H1 (cell line): ENCODE measurements around the gene MAGI3.

ENCODE experiments used
- ATF2 ChIP-seq: IDR thresholded peaks from 2 replicates; pipeline ENCODE4 v1.6.1; 2012; ENCODE audit warnings: low read length, inconsistent platforms
- CEBPB ChIP-seq: IDR thresholded peaks from 2 replicates; pipeline ENCODE4 v1.6.1; 2012; ENCODE audit warnings: low read depth, low read length
- EZH2 ChIP-seq: fragments of 200-600 bp; sonication (generic); IDR thresholded peaks from 2 replicates; pipeline ENCODE4 v1.7.1; 2012; ENCODE audit warnings: low read depth, mild to moderate bottlenecking, moderate library complexity, low read length, inconsistent platforms; ENCODE audit not compliant: severe bottlenecking
- MAX ChIP-seq: IDR thresholded peaks from 2 replicates; pipeline ENCODE4 v1.6.1; 2012; ENCODE audit warnings: inconsistent platforms
- POLR2A ChIP-seq, 2 experiments: IDR thresholded peaks; 1 replicate in 1 of 2; 2 replicates in 1 of 2; pipeline ENCODE4 v1.6.1; 2011; ENCODE audit warnings: low read depth in 2 of 2, low read length in 2 of 2, mild to moderate bottlenecking in 2 of 2; ENCODE audit errors: control extremely low read depth in 1 of 2
- POLR2AphosphoS5 ChIP-seq: IDR thresholded peaks from 2 replicates; pipeline ENCODE4 v1.6.1; 2011; ENCODE audit warnings: low read depth, low read length
- YY1 ChIP-seq: IDR thresholded peaks from 2 replicates; pipeline ENCODE4 v1.6.1; 2011; ENCODE audit warnings: low read depth, mild to moderate bottlenecking, low read length
- TF ChIP-seq, protein P1 (sequence below), 3 experiments: IDR thresholded peaks; 1 replicate in 2 of 3; 2 replicates in 1 of 3; pipeline versions ENCODE4 v1.5.1 to v1.6.1; 2011; ENCODE audit warnings: low read length in 3 of 3, mild to moderate bottlenecking in 3 of 3, inconsistent platforms in 2 of 3, low read depth in 1 of 3, moderate library complexity in 1 of 3; ENCODE audit not compliant: insufficient read depth in 1 of 3; ENCODE audit errors: control extremely low read depth in 1 of 3

GRCh38 chr1:113467991-113468390, 77.7 kb downstream of the MAGI3 start:
- TF ChIP-seq, protein P1, sequence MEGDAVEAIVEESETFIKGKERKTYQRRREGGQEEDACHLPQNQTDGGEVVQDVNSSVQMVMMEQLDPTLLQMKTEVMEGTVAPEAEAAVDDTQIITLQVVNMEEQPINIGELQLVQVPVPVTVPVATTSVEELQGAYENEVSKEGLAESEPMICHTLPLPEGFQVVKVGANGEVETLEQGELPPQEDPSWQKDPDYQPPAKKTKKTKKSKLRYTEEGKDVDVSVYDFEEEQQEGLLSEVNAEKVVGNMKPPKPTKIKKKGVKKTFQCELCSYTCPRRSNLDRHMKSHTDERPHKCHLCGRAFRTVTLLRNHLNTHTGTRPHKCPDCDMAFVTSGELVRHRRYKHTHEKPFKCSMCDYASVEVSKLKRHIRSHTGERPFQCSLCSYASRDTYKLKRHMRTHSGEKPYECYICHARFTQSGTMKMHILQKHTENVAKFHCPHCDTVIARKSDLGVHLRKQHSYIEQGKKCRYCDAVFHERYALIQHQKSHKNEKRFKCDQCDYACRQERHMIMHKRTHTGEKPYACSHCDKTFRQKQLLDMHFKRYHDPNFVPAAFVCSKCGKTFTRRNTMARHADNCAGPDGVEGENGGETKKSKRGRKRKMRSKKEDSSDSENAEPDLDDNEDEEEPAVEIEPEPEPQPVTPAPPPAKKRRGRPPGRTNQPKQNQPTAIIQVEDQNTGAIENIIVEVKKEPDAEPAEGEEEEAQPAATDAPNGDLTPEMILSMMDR (IDR thresholded peaks at IDR 0.05; ENCODE audit: control extremely low read depth in 1 of 3, insufficient read depth in 1 of 3, low read depth in 1 of 3, low read length in 3 of 3): no peak
- no peak for TF ChIP-seq POLR2A (IDR thresholded peaks at IDR 0.05; ENCODE audit: control extremely low read depth in 1 of 2, low read depth in 2 of 2, low read length in 2 of 2)
- no peak for TF ChIP-seq MAX
- TF ChIP-seq ATF2: no peak
- TF ChIP-seq POLR2AphosphoS5: no peak
- no peak for TF ChIP-seq EZH2
- no peak for TF ChIP-seq CEBPB
- TF ChIP-seq YY1: no peak
